ENCODE measurements around the gene ZNF804A.

The ZNF804A gene

GRCh38 chr2:184611361-184612085, 13.2 kb downstream of the ZNF804A start:
- DNase-seq, result peak; percentile 40

DNA sequence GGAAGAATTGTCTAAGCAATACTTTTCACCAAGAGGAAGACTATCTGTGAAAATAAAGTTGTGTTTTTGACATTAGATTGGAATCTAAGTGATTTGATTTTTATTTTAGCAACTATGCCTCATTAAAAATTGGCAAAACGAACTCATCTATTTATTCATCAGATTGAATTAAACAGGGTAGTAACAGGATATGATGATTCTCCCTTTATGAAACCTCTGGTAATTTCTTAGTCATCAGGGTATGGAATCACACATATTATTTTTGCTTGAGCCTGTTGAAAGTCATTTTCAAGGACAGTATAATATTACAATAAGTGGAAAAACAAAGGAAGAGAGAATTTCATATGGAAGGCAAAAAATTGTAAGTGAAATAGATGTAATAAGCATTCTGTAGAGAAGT, 22.0 kb downstream of the ZNF804A start:
- no peak for DNase-seq

GRCh38 chr2:184624311-184624710, 26.0 kb downstream of the ZNF804A start:
- no peak for DNase-seq

GRCh38 chr2:184628051-184628450, 29.7 kb downstream of the ZNF804A start:
- DNase-seq, result no peak

- no peak for DNase-seq
Observed at GRCh38 chr2:184633726-184634125, 35.4 kb downstream of the ZNF804A start.

GRCh38 chr2:184637781-184638180, 39.5 kb downstream of the ZNF804A start:
- DNase-seq, result no peak

DNA sequence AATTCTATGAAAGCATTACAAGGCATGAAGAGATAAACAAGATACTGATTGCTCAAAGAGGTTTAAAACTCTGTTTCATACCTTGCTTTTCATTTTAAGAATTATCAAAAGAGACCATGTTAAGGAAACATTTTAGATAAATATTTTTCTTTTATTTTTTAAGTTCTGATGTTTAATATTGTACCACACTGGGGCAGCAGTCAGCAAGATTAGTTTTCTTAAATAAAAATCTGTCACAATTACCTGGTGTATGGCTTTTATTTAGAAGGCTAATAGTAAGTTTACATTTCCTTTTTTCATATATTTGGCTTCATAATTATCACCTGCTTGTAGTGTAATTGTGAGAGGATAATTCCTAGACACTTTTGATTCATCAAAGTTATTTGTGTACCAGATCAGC, 46.4 kb downstream of the ZNF804A start:
- no peak for DNase-seq

- no peak for DNase-seq
Observed at GRCh38 chr2:184646177-184646576, 47.8 kb downstream of the ZNF804A start.

DNA sequence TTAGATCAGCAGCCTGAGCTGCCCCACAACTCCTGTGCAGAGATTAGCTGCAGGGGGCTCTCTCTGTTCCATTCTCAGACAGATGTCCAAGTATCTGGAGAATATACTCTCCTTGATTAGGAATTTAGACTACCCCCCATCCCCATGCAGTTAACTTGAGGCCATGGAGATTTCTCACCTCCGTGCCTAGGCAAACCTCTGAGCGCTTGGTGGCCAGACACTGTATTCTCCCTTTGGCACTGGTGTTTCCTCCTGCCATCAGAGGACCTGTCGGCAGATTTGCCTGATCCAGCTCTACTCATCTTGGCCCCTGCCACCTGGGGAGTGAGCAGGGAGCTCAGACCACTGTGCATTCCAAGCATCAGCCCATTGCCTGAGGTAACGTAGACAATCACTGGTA, 48.3 kb downstream of the ZNF804A start:
- no peak for DNase-seq

- DNase-seq, result no peak
Observed at GRCh38 chr2:184654945-184655344, 56.6 kb downstream of the ZNF804A start.

DNA sequence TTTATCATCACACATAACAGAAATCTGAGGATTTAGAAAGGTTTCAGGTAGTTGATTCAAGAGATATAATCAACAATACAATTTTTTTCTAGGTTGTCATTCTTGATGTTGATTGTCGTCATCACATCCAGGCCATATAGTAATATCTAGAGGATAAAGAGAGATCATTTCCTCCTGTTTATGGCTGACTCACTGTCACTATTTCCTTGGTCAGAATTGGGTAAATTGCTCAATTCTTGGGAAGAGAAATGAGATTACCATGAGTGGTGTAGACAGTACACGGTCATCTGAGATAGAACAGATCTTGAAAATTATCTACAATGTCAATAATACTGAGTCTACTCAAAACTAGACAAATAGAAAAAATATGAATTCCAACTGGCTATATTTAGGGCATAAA, 78.8 kb downstream of the ZNF804A start:
- no peak for DNase-seq

- DNase-seq, result no peak
Observed at GRCh38 chr2:184679219-184680018, 81.1 kb downstream of the ZNF804A start.

GRCh38 chr2:184680825-184681224, 82.5 kb downstream of the ZNF804A start:
- no peak for DNase-seq

DNA sequence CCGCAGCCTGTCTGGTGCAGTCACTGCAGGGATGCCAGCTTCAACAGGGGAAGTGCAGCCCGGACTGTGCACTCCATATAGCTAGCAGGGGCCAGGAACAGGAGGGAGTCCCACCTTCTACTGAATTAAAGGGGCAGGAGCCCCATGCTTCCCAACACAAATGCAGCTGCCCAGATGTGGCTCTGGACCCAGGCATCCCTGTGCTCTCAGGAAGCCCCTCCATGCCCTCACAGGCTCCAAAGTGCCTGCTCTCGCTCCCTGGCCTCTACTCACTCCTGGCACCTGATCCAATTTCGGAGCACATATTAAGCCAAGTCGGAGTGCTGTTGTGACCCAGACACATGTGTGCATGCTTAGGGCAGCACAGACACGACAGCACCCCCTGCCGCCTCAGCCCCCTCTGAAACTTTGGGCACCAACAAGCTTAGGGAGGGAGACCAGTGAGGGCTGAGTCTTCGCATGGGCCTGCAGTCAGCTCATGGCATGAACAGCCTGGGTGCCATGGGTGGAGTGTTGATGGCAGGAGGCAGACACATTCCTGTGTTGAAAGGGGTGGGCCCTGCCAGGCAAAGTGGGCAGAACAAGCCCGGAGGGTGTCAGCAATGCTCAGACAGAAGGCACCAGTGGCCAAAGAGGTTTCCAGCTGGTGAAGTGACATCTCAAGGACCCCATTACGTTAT, 83.5 kb downstream of the ZNF804A start:
- DNase-seq, result no peak

DNA sequence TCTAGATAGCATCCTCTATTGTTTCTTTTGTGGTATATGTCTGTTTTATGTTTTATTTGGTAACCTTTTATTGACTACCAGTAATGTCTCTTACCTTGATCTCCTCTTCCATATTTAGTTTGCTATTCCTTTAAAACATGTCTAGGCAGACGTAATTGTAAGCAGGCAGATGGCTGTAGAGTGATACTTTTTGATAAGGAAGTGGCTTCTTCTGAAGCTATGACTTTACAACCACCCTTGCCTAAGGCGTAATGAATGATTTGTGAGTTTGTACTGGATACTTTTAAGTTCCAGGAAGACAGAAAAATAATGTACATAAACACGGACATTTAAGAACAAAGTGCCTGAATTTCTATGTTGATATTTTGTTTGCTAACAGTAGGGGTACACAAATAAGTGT, 85.6 kb downstream of the ZNF804A start:
- DNase-seq, result no peak

GRCh38 chr2:184685999-184686841, 87.9 kb downstream of the ZNF804A start:
- DNase-seq, result no peak

DNA sequence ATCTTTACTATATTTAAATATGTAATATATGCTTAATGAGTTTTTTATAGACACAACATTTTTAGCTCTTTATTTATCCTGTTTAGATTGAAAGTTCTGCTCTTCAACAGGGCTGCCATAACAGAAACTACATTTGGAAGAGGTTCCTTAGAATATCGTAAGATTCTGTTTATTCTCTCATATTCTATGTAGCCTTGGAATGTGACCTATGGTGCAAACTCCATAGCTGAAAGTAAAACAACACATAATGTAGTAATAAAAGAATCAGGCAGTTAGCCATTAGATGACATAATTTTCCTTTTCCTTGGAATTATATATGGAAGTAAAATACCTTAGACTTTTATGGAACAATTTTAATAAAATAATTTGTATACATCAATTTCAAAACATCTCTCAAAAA, 91.3 kb downstream of the ZNF804A start:
- no peak for DNase-seq

DNA sequence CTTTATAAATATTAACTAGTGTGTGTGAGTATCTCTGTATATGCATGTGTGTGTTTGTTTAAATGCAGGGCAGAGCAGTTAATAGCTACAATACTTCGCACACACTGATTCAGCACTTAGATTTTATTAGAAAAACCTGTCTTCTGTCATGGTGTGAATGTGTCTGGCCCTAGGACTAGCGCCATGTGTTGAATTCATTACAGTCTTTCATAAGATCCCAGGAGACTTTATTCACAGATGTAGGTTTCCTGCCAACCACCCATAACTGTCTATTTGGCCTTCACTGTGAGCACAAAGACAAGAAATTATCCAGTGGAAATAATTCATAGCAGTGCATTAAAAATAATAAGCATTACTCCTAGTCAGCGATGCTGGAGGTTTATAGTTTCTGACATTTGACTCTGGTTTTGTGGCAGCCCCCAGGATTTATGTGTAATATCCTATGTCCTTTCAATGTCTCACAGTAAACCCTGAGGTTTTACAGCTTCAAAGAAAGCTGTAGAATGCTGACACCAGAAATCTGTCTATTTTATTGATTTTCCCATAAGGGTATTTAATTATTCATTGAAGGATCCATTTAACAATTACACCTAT, 93.9 kb downstream of the ZNF804A start:
- DNase-seq, result no peak

DNA sequence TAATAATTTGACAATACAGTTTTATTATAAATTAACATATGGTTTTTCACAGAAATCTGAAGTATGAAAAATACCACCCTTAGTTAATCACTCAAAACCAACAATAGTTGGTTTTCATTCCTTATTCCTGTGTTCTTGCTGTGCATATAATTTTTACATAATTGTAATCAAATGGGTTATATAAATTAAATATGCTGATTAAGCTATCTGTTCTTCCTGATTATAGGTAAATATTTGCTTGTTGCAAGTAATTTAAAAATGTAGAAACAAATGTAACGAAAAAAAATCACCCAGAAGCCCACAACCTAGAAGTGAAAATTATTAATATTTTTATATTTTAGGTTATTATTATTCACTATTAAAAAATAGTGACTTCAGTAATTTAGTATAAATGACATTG, 98.3 kb downstream of the ZNF804A start:
- DNase-seq, result no peak

DNA sequence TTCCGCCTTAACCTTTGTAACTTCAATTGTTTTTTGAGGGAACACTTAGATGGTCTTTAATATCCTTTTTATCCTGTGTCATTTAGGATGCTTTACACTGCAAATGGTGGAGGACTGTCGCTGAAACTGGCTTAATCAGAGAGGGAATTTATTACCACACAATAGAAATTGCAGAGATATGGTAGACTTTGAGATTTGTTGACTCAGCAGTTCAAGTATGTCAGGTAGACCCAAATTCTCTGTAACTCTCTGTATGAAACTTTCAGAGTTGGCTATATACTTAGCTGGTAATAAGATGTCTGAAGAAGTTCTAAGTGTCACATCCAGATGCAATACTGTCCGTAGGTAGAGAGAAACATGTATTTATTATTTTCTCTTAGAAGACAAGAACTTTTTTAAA, 100.1 kb downstream of the ZNF804A start:
- DNase-seq, result no peak

GRCh38 chr2:184721881-184722280, 123.6 kb downstream of the ZNF804A start:
- no peak for DNase-seq

DNA sequence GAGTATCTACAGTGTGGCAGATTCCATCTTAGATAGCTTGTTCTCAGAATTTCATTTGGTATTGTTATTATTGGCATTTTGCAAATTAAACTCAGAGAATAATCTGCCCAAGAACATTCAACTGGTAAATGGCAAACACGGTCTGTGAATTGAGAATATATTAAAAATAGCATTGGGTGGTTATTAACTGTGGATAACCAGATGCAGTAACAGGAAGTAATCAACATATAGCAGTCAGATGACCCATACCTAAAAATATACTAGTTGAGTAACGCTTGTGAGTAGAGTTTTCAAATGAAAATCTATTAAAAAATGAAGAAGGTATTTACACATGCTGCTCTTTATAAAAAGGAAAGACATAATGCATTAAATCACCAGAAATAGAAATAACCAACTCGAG, 129.5 kb downstream of the ZNF804A start:
- DNase-seq, result no peak

GRCh38 chr2:184728411-184728810, 130.1 kb downstream of the ZNF804A start:
- DNase-seq, result no peak

All from NCI-H748 treated with DMSO at 0.1 percent for 48 hours (cell line).